Activated CD4-positive, alpha-beta T cell treated with anti-CD3 and anti-CD28 coated beads for 1 hour (primary cell): ENCODE results near the gene LCN15.
"Not testable (repeated sequence)": the region's sequence is repeated elsewhere in the genome, so short reads cannot be mapped to it uniquely, and the experiment has no call there.

Experiments
- DNase-seq: peaks from one replicate; pipeline ENCODE4 v3.0.0-alpha.2; 2020

LCN15 gene, protein sequence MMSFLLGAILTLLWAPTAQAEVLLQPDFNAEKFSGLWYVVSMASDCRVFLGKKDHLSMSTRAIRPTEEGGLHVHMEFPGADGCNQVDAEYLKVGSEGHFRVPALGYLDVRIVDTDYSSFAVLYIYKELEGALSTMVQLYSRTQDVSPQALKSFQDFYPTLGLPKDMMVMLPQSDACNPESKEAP

DNA sequence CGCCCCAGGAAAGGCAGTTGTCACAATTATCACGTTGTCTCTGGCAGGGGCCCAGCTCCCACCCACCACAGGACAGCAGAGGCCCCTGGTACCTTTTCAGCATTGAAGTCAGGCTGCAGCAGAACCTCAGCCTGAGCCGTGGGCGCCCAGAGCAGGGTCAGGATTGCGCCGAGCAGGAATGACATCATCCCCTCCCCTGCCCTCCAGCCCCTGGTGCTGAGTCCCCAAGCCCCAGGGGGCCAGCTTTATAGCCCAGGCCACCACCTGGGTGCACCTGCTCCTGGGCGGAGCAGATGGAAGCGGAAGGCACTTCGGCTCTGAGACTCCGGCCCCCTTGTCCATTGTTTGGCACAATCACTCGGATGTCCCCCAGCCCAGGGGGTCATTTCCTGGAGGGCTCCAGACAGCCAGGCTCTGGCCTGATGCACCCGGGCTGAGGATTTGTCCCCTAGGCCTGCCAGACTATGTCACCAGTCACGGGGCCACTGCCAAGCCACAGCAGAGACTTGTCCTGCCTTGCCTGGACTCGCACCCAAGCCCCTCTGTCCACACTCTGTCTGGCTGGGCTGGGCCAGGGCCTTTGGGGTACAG is at the start of gene LCN15:
Gene LCN15 (minus strand): TSS at position 218 of the 591 bp plus-strand sequence. CDS start 30 bp downstream, at position 188.
- DNase-seq, result no peak

DNA sequence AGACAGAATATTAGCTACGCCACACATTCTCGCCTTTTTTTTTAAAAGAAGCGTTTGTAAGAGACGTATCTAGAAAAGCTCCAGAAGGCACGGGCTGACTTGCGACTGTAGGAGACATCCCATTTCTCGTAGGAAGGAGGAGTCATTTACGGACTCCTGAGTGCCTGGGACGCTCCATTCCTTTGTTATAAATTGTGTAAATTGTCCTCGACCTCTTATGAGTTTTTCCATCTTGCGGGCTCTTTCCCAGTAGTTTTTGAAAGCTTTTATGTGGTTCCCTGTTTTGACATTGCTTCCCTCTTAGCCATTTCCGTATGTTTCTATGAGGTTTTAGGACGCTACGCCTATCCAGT is 44.5 kb upstream of the LCN15 start:
- no peak for DNase-seq

DNA sequence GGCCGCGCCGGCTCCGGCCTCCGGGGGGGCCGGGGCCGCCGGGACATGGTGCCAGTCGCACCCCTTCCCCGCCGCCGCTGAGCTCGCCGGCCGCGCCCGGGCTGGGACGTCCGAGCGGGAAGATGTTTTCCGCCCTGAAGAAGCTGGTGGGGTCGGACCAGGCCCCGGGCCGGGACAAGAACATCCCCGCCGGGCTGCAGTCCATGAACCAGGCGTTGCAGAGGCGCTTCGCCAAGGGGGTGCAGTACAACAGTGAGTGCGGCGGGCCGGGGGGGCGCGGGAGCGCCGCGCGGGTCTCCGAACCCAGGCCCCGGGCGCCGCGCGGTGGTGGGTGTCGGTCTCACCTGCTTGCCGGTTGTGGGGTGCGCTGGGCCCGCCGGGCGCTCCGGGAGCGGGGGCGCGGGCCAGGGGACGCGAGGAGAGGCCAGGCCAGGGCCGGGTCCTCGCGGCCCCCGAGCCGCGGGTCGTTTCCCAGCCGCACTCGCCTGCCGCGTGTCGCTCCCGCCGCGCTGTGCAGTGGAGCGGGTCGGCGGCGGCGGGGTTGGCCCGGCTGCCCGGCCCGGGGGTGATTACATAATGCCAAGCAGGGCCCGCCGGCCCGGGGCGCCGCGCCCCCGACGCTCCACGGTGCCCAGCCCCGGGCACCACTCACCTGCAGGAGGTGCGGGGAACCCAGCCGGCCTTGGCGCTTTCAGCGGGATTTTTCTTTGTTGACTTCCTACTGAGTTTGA is 43.9 kb upstream of the LCN15 start:
- peak; percentile 45 for DNase-seq

DNA sequence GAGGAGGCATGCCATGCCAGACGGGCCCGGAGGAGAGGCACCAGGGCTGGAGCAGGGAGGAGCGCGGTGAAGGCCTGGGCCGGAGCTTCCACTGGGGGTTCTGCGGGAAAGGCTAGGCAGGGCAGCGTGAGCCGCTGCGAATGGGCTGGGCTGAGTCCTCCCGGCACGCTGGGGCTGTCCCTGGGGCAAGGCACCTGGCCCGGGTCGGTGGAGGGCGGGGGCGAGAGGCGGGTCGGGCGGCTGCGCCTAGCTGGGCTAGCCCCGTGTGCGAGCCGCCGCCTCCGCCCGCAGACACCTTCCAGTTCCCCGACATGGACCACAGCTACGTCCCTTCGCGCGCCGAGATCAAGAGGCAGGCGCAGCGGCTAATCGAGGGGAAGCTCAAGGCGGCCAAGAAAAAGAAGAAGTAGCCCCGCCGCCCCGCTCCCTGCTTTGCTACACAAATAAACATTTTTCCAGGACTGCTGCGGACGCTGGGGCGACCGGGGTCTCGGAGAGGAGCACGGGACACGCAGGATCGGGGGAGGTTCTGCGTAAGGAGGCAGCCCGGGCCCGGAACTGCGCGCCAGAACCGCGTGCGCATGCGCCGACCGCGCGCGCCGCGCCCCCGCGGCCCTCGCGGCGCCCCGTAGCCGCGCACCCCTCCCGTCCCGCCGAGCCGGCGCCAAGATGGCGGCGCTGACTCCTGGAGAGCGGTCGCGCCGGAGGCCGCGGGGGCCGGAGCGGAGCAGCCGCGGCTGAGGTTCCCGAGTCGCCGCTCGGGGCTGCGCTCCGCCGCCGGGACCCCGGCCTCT is 43.2 kb upstream of the LCN15 start, which contains the start of gene RABL6:
Gene RABL6 (plus strand): TSS at position 668 of the 794 bp plus-strand sequence. CDS start 249 bp downstream, outside the sequence.
- peak; percentile 74 for DNase-seq

DNA sequence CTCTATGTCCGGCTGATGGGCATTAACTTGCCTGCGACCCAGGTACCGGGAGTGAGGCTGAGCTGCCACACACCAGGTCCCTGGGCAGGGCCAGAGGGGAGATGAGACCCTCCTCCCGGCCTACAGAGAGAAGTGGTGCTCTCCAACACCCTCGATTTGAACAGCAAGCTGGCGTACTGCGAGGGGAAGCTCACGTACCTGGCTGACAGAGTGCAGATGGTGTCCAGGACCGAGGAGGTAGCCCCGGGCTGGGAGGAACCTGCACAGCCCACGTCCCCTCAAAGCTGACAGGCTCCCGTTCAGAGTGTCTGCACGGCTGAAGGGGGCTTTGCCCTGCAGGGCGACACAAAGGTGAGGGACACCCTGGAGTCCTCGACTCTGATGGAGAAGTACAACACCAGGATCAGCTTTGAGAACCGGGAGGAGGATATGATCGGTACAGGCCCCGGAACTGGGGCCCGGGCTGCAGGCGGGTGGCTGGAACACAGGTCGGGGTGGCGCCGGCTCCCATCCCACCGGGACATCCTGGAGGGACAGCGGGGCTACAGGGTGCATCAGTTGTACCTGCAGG is 42.4 kb upstream of the LCN15 start:
- DNase-seq, result no peak

DNA sequence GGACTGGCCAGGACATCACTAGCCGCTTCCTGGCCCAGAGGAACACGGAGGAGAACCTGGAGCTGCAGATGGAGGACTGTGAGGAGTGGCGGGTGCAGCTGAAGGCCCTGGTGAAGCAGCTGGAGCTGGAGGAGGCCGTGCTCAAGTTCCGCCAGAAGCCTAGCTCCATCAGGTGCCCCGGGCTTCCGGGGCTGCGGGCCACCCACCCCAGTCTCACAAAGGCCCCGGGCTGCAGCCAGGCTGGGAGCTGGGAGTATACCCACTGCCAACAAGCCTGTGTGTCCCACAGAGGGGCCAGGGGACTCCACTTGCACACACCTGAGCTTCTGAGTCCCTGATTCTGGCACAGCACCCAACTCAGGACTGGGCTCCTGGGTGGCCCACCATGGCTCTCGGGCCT is 41.7 kb upstream of the LCN15 start:
- no peak for DNase-seq

DNA sequence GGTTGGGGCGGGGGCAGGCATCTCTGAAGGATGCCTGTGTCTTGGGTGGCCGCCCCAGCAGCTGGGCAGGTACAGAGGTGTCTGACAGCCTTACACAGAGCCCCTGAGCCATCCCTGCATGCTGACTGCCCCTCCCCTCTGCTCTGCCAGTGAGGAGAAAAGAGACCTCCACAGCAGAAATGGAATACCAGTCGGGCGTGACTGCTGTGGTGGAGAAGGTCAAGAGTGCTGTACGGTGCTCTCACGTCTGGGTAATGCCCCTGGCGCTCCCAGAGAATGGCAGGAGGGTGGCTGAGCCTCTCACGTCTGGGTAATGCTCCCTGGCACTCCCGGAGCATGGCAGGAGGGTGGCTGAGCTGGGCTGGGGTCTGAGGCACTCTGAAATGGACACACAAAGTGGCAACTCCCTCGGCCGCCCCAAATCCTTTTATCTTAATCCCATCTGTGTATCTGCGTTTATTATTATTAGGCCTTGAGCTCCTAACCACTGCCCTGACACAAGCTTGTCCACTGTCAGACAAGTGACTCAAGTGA is 41.0 kb upstream of the LCN15 start:
- no peak for DNase-seq

DNA sequence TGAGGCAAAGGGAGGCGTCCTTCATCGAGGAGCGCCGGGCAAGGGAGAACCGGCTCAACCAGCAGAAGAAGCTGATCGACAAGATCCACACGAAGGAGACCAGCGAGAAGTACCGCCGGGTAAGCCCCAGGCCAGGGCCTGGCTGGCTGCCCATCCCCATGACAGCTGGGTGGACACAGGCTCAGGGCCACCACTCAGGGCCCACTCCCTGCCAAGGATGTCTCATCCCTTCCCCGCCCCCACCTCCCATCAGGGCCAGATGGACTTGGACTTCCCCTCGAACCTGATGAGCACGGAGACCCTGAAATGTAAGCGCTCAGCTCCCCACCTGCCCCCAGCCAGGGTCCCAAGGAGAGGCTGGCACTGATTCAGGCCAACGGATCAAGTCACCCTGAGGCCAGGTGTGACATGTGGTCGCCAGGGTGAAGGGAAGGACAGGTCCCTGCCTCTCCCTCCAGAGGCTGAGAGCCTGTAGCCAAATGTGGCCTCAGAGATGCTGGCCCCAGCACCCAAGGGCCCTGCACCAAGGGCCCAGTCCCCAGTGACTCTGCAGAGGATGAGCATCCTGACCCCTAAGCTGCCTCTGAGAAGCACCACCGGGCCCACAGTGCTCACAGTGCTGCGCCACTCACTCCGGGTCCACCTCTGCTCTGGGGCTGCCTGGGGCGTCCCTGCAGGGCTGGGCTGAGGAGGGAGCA is 40.3 kb upstream of the LCN15 start:
- no peak for DNase-seq

DNA sequence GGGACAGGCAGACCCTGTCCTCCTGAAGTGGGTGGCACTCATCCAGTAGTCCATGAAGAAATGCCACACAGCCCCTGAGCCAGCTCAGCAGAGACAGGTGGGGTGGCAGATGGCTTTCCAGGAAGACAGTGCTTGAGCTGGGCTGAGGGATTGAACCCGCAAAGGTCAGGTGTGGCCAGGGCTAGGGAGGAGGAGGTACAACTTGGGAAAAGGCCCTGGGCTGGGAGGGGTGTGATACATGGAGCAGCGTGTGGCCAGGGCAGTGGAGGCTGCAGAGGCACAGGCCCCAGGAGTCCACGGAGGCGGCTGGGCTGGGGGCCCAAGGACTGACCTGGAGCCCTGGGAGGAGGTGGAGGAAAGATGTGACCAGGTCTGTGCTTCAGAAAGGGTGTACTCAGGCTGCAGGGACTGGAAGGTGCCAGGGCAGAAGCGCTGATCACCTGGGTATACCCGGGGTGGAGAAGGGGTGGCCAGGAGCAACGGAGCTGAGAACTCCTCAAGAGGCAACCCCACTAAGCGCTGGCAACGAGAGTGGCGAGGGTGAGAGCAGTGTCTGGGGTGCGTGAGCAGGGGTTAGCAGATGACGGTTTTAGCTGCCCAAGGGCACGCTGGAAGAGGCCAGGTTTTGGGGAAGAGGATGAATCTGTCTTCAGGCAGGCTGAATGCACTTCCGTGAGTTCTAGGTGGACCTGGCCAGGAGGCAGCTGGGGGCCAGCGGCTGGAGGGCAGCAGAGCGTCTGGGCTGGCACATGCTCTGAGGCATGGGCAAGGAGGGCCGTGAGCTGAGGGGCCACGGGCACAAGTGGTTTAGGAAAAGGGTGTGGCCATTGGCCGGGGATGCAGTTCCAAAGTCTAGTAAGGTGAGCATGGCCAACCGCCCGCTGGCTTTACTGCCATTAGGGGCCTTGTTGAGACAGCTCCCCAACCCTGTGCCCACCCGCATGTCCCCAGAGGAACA is 39.5 kb upstream of the LCN15 start:
- no peak for DNase-seq

DNA sequence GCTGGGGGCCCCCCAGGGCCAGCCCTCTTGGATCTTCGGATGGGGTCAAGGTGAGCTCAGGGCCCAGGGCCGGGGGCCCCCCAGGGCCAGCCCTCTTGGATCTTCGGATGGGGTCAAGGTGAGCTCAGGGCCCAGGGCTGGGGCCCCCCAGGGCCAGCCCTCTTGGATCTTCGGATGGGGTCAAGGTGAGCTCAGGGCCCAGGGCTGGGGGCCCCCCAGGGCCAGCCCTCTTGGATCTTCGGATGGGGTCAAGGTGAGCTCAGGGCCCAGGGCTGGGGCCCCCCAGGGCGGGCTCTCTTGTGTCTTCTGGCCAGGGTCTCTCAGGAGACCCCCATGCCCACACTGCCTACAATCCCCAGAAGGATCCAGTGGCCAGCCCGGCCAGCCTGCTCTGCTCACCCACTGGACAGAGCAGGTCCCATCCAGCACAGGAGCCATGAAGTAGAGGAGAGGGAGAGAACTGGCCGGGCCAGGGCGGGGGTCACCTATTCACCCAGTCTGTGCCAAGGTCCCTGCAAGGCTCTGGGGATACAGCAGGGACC is 38.8 kb upstream of the LCN15 start:
- DNase-seq, result not testable (repeated sequence)

DNA sequence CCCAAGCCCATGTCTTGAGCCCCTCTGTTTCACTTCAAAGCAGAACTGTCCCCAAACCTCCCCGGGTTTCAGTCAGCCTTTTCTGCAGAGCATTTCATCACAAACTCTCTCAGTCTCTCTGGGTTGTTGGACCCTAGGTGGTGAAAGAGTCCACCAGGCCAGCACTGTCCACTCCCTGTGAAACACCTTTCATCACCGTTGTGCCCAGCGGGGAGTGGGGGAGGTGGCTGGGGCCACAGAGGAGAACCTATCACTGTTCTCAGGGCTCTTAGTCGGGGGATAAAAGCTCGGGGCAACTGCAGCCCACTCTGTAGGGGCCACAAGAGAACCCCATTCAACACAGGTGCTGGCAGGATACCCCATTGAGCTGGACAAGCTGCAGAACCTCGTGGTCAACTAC is 38.0 kb upstream of the LCN15 start:
- DNase-seq, result no peak

DNA sequence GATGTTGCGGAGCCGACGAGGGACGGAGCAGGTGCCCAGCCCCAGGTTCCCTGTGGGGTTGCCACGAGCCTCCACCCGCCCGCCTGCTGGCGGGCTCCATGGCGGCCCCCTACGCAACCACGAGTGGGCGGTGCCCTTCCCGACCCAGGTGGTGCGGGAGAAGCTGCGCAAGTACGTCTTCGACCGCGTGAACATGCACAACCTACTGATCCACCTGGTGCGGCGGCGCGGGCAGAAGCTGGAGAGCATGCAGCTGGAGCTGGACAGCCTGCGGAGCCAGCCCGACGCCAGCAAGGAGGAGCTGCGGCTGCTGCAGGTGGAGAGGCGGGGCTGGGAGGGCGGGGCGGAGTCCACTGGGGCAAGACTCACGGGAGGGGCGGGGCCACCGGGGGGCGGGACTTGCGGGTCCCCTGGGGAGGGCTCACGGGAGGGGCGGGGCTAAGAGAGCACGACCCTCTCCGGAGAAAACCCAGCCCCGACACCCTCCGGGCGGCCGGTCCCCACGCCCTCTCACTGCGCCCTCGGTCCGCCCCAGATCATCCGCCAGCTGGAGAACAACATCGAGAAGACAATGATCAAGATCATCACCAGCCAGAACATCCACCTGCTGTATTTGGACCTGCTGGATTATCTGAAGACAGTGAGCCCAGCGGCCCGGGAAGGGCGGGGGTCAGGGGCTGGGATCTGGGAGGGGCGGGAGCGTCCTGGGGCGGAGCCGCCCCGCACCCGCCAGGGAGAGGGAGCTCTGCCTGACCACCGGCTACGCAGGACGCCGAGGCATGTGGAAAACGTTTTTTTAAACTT is 35.7 kb upstream of the LCN15 start:
- DNase-seq, result peak; percentile 80

DNA sequence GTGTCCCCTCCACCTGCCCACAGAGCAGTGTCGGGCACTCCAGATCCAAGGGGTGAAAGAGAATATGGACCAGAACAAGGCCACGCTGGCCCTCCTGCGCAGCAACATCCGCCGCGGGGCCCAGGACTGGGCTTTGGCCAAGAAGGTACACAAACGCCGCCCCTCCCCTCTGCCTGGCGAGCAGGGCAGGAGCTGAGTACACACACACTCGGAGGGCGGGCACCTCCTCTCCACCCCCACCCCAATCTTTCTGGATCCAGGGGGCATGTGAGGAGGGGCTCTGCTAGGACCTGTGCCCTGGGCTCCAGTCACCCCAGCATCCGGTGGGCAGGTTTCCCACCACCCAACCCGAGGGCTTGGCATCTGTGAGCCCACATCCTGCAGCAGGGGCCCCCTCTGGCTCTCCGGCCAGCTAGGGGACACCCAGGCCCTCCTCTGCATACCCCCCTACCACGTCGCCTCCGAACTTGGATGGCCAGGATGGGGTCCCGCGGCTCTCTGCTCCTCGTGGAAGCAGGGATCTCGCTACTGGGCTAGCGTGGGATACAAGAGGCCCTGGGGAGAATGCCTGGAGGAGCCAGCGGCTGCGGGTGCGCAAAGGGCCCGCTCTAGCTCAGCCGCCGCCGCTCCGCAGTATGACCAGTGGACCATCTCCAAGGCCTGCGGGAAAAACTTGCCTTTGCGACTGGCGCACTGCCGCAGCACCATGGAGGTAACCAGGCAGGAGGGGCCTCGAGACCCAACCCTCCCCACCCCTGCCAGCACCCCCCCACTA is 34.9 kb upstream of the LCN15 start:
- DNase-seq, result no peak

DNA sequence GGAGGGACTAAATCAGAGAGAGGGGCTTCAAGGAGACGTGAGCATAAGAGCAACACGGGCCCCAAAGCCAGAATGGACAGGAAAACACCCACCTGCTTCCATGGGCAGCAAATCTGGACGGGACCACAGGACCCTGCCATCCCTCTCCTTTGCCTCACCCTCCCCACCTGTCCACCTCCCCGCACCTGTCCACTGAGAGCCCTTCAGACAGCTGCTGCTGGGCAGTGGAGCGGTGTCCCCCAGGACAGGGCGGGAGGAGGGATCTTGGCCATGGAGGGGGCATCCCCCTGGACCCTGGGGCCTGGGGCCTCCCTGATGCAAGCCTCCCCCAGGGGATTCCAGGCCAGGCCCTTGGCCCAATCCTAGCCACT is 34.4 kb upstream of the LCN15 start:
- DNase-seq, result no peak

DNA sequence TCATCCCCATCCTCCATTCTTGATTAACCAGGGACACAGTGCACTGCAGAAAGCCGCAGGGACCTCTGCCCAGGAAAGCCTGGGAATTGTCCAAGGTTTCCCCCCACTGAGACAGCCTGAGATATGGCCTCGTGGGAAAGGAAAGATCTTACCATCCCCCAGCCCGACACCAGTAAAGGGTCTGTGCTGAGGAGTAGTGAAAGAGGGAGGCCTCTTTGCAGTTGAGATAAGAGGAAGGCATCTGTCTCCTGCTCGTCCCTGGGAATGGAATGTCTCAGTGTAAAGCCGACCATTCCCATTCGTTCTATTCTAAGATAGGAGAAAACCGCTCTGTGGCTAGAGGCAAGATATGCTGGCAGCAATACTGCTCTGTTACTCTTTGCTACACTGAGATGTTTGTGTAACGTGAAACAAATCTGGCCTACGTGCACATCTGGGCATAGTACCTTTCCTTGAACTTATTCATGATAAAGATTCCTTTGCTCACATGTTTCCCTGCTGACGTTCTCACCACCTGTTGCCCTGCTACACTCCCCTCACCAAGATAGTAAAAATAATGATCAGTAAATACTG is 32.5 kb upstream of the LCN15 start:
- not testable (repeated sequence) for DNase-seq

DNA sequence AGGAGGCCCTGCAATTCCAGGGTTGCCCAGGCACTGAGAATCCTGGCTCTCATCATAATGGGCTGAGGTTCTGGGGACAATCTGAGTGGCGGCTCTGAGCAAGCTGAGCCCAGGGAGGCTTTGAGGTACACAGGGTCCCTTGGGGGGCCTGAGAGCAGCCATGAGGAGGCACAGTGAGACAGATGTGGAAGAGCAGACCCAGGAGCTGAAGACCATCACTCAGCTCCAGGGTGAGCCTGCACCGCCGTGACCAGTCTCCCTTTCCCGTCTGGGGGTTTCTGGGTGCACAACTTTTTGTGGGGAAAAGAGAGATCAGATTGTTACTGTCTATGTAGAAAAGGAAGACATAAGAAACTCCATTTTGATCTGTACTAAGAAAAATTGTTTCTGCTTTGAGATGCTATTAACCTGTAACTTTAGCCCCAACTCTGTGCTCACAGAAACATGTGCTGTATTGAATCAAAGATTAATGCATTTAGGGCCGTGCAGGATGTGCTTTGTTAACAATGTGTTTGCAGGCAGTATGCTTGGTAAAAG is 32.0 kb upstream of the LCN15 start, which contains the start of gene CCDC183:
Gene CCDC183 (plus strand): TSS at position 101 of the 537 bp plus-strand sequence. CDS start 60 bp downstream, at position 161.
- DNase-seq, result no peak

DNA sequence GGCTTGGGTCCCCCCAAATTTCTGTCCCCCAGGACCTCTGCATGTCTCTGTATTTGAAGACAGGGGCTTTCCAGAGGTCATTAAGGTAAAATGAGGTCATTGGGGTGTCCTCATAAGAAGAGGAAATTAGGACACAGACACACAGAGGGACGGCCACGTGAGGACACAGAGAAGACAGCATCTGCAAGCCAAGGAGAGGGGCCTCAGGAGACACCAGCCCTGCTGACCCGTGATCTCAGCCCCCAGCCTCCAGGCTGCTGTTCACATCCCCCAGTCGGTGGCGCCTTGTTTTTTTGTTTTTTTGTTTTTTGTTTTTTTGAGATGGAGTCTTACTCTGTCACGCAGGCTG is 30.7 kb upstream of the LCN15 start:
- DNase-seq, result no peak

DNA sequence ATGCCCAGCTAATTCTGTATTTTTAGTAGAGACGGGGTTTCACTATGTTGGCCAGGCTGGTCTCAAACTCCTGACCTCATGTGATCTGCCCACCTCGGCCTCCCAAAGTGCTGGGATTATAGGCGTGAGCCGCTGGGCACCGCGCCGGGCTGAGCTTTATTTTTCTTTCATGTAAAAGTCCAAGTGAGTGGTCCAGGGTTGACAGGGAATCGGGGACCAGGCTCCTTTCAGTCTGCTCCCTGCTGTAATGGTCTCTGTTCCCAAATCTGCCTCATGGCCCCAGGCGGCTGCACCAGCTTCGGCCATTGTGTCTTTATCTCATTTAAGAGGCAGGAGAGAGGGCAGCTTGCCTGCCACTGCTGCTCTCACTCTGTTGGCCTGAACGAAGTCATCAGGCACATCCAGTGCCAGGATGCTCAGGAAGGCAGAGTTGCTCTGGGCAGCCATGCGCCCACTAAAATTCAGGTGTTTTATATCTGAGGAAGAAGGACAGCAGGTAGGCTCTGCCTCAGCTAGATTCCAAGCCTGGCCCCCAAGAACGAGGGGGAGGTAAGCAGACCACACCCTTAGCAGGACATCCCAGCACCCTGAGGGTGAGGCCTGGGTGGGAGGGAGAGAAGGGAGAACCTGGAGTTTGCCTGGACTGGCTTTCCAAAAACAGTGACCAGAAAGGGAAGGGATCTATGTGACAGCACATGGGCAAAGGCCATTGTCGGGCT is 30.1 kb upstream of the LCN15 start:
- DNase-seq, result no peak
